Right lobe of liver (tissue), 4 donors: ENCODE data around the gene EFNA3.

Source experiments
- CTCF ChIP-seq, 4 donors: fragments of 200-600 bp in 3 of 4; fragments of 450-650 bp in 1 of 4; IDR thresholded peaks; one replicate each; pipeline versions ENCODE4 v1.5.1 to v1.8.0; 2016 to 2022; ENCODE audit warnings: antibody characterized with exemption in 4 of 4, mild to moderate bottlenecking in 2 of 4
- POLR2A ChIP-seq: fragments of 450-650 bp; IDR thresholded peaks from one replicate; pipeline ENCODE4 v1.6.1; 2017; ENCODE audit warnings: antibody characterized with exemption, mild to moderate bottlenecking
- donor health status: DM: no; HTN: no; CAD: no.
- donor health status: DM: no; HTN: no; CAD: no.
- donor health status: DM: no; HTN: yes; CAD: no.

DNA sequence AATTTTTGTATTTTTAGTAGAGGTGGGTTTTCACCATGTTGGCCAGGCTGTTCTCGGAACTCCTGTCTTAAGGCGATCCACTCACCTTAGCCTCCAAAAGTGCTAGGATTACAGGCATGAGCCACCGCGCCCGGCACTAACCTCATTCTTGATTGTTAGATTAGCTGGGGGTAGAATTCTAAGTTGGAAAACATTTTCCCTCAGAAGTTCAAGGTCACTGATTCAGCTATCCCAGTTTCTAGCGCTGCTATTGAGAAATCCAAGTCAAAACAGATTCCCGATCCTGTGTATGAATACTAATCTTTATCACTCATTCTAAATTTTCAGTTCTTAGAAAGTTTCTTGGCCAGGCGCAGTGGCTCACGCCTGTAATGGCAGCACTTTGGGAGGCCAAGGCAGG lies 24.7 kb downstream of the EFNA3 start:
- TF ChIP-seq POLR2A (no peak), CTCF (IDR thresholded peaks at IDR 0.05) (no peak)
